HUES6 (cell line): ENCODE results near the gene PDHB.

Experiments
- H3K27ac ChIP-seq: 2 replicates; pipeline ENCODE4 v1.7.0; 2013; ENCODE audit warnings: low read depth, mild to moderate bottlenecking, low read length, inconsistent platforms
- H3K27me3 ChIP-seq: 2 replicates; pipeline ENCODE4 v1.6.1; 2013; ENCODE audit warnings: low read length; ENCODE audit not compliant: control insufficient read depth, insufficient read depth
- H3K36me3 ChIP-seq: 2 replicates; pipeline ENCODE4 v1.6.1; 2013; ENCODE audit warnings: low read length; ENCODE audit not compliant: control insufficient read depth, insufficient read depth
- H3K4me1 ChIP-seq: 2 replicates; pipeline ENCODE4 v1.6.1; 2013; ENCODE audit warnings: low read length; ENCODE audit not compliant: control insufficient read depth, insufficient read depth
- H3K4me3 ChIP-seq: 2 replicates; pipeline ENCODE4 v1.5.1; 2013; ENCODE audit warnings: low read depth, low read length
- H3K9ac ChIP-seq: one replicate; pipeline ENCODE4 v1.6.1; 2013; ENCODE audit warnings: mild to moderate bottlenecking, low read length
- H3K9me3 ChIP-seq: 2 replicates; pipeline ENCODE4 v1.6.1; 2013; ENCODE audit warnings: low read depth, low read length; ENCODE audit not compliant: control insufficient read depth, insufficient read depth

The PDHB gene

GRCh38 chr3:58394339-58394738, 39.3 kb downstream of the PDHB start:
- no peaks in the 10 kb centered on the region for H3K27me3 ChIP-seq
- H3K36me3 ChIP-seq: peaks cover 2% of the 10 kb centered on the region; the same call in 1 of the 2 replicates
- no peak overlapping the region for H3K4me3 ChIP-seq
- H3K4me1 ChIP-seq: peaks cover 18% of the 10 kb centered on the region
- no peak overlapping the region for H3K27ac ChIP-seq
- H3K9me3 ChIP-seq: no peaks in the 10 kb centered on the region
- no peak overlapping the region for H3K9ac ChIP-seq

- Histone ChIP-seq H3K4me1 (peaks cover 37% of the 10 kb centered on the region), H3K9ac (no peak overlapping the region), H3K9me3 (no peaks in the 10 kb centered on the region), H3K27ac (no peak overlapping the region), H3K27me3 (no peaks in the 10 kb centered on the region), H3K4me3 (no peak overlapping the region), H3K36me3 (no peaks in the 10 kb centered on the region)
Measured at GRCh38 chr3:58392181-58392580, 41.5 kb downstream of the PDHB start.

- H3K27ac ChIP-seq: no peak overlapping the region
Measured at GRCh38 chr3:58391156-58391865, 42.3 kb downstream of the PDHB start.

GRCh38 chr3:58388550-58389091, 45.0 kb downstream of the PDHB start:
- Histone ChIP-seq H3K4me3 (no peak overlapping the region), H3K36me3 (no peaks in the 10 kb centered on the region), H3K9ac (no peak overlapping the region), H3K9me3 (no peaks in the 10 kb centered on the region), H3K4me1 (peaks cover 20% of the 10 kb centered on the region), H3K27me3 (no peaks in the 10 kb centered on the region), H3K27ac (no peak overlapping the region)

More at GRCh38 chr3:58391156-58391865, 42.3 kb downstream of the PDHB start:
- Histone ChIP-seq H3K9ac (no peak overlapping the region), H3K27me3 (no peaks in the 10 kb centered on the region), H3K9me3 (no peaks in the 10 kb centered on the region), H3K36me3 (no peaks in the 10 kb centered on the region), H3K4me1 (peaks cover 38% of the 10 kb centered on the region), H3K4me3 (no peak overlapping the region)

GRCh38 chr3:58387650-58388546, 45.7 kb downstream of the PDHB start:
- no peaks in the 10 kb centered on the region for H3K9me3 ChIP-seq
- H3K4me1 ChIP-seq: peaks cover 20% of the 10 kb centered on the region
- no peaks in the 10 kb centered on the region for H3K27me3 ChIP-seq
- H3K9ac ChIP-seq: no peak overlapping the region
- H3K4me3 ChIP-seq: no peak overlapping the region
- no peaks in the 10 kb centered on the region for H3K36me3 ChIP-seq
- H3K27ac ChIP-seq: no peak overlapping the region

- Histone ChIP-seq H3K36me3 (no peaks in the 10 kb centered on the region), H3K9me3 (no peaks in the 10 kb centered on the region), H3K27me3 (no peaks in the 10 kb centered on the region), H3K9ac (no peak overlapping the region), H3K4me3 (no peak overlapping the region), H3K27ac (no peak overlapping the region), H3K4me1 (peaks cover 20% of the 10 kb centered on the region)
Measured at GRCh38 chr3:58386626-58387365, 46.8 kb downstream of the PDHB start.

- Histone ChIP-seq H3K27ac (no peak overlapping the region), H3K36me3 (no peaks in the 10 kb centered on the region), H3K27me3 (no peaks in the 10 kb centered on the region), H3K9me3 (no peaks in the 10 kb centered on the region), H3K4me3 (no peak overlapping the region), H3K4me1 (peaks cover 26% of the 10 kb centered on the region), H3K9ac (no peak overlapping the region)
Measured at GRCh38 chr3:58384381-58385090, 49.1 kb downstream of the PDHB start.

- no peak overlapping the region for H3K27ac ChIP-seq
- H3K9ac ChIP-seq: no peak overlapping the region
- H3K9me3 ChIP-seq: no peaks in the 10 kb centered on the region
- no peaks in the 10 kb centered on the region for H3K27me3 ChIP-seq
- peaks cover 28% of the 10 kb centered on the region for H3K4me1 ChIP-seq
- no peaks in the 10 kb centered on the region for H3K36me3 ChIP-seq
- no peak overlapping the region for H3K4me3 ChIP-seq
Measured at GRCh38 chr3:58383904-58384303, 49.7 kb downstream of the PDHB start.

GRCh38 chr3:58383476-58383875, 50.2 kb downstream of the PDHB start:
- Histone ChIP-seq H3K36me3 (no peaks in the 10 kb centered on the region), H3K9ac (no peak overlapping the region)

GRCh38 chr3:58379351-58380073, 54.1 kb downstream of the PDHB start:
- H3K4me3 ChIP-seq: no peak overlapping the region
- H3K36me3 ChIP-seq: no peaks in the 10 kb centered on the region
- peaks cover 11% of the 10 kb centered on the region for H3K4me1 ChIP-seq
- no peaks in the 10 kb centered on the region for H3K27me3 ChIP-seq
- H3K27ac ChIP-seq: no peak overlapping the region
- no peak overlapping the region for H3K9ac ChIP-seq
- H3K9me3 ChIP-seq: no peaks in the 10 kb centered on the region

More at GRCh38 chr3:58383476-58383875, 50.2 kb downstream of the PDHB start:
- H3K4me3 ChIP-seq: no peak overlapping the region
- no peak overlapping the region for H3K27ac ChIP-seq
- H3K4me1 ChIP-seq: peaks cover 24% of the 10 kb centered on the region
- H3K27me3 ChIP-seq: no peaks in the 10 kb centered on the region
- H3K9me3 ChIP-seq: no peaks in the 10 kb centered on the region
